Keratinocyte (primary cell): ENCODE data around the gene FNDC3B. TPM values are rescaled to one million over a fixed set of nuclear protein-coding genes. Genes with fewer than 3 reads are reported as not detected.

Experiments
- DNase-seq: peaks from one replicate; pipeline ENCODE4 v3.0.0-alpha.2; 2011; ENCODE audit warnings: low read depth, missing footprints, low spot score
- FAIRE-seq: peaks from 2 replicates; lab custom pipeline; 2011; peaks lifted over from hg19 to GRCh38; lab: Jason Lieb, UNC
- H2AFZ ChIP-seq: 2 replicates; pipeline ENCODE4 v1.6.0; 2012; ENCODE audit warnings: low read length, control low read depth, inconsistent platforms; ENCODE audit not compliant: control insufficient read depth
- H3K27ac ChIP-seq: 2 replicates; pipeline ENCODE4 v1.5.1; 2011; ENCODE audit warnings: low read length; ENCODE audit not compliant: control insufficient read depth, insufficient read depth
- H3K27me3 ChIP-seq: 3 replicates; pipeline ENCODE4 v1.6.0; 2011; ENCODE audit warnings: low read length; ENCODE audit not compliant: control insufficient read depth, insufficient read depth; ENCODE audit errors: extremely low read depth
- H3K36me3 ChIP-seq, 2 experiments: 2 replicates in 1 of 2; 3 replicates in 1 of 2; pipeline ENCODE4 v1.5.1; 2011; ENCODE audit warnings: low read length in 2 of 2, mild to moderate bottlenecking in 1 of 2; ENCODE audit not compliant: control insufficient read depth in 2 of 2, insufficient read depth in 2 of 2; ENCODE audit errors: extremely low read depth in 1 of 2
- H3K4me1 ChIP-seq: 3 replicates; pipeline ENCODE4 v1.5.1; 2011; ENCODE audit warnings: low read length; ENCODE audit not compliant: control insufficient read depth, insufficient read depth; ENCODE audit errors: extremely low read depth
- H3K4me2 ChIP-seq: 3 replicates; pipeline ENCODE4 v1.6.0; 2011; ENCODE audit warnings: low read depth, low read length; ENCODE audit not compliant: control insufficient read depth, insufficient read depth; ENCODE audit errors: extremely low read depth
- H3K4me3 ChIP-seq, 3 experiments: fragments of 200-600 bp in 1 of 3; sonication (generic) in 1 of 3; 2 replicates in 2 of 3; 3 replicates in 1 of 3; pipeline ENCODE4 v1.5.1; 2011 to 2016; ENCODE audit warnings: low read length in 3 of 3, mild to moderate bottlenecking in 3 of 3, control low read depth in 2 of 3, inconsistent platforms in 1 of 3, low read depth in 1 of 3, mixed read lengths in 1 of 3, mixed run types in 1 of 3, moderate library complexity in 1 of 3; ENCODE audit not compliant: control insufficient read depth in 2 of 3, insufficient read depth in 2 of 3; ENCODE audit errors: extremely low read depth in 1 of 3
- H3K79me2 ChIP-seq: 2 replicates; pipeline ENCODE4 v1.6.0; 2012; ENCODE audit warnings: low read length; ENCODE audit not compliant: control insufficient read depth, insufficient read depth
- H3K9ac ChIP-seq: 3 replicates; pipeline ENCODE4 v1.6.0; 2011; ENCODE audit warnings: low read length; ENCODE audit not compliant: control insufficient read depth, insufficient read depth; ENCODE audit errors: extremely low read depth
- H3K9me1 ChIP-seq: 3 replicates; pipeline ENCODE4 v1.6.0; 2011; ENCODE audit warnings: low read length; ENCODE audit not compliant: control insufficient read depth, insufficient read depth; ENCODE audit errors: extremely low read depth
- H3K9me3 ChIP-seq: 2 replicates; pipeline ENCODE4 v1.5.1; 2012; ENCODE audit warnings: low read depth, low read length; ENCODE audit not compliant: control insufficient read depth
- H4K20me1 ChIP-seq: 3 replicates; pipeline ENCODE4 v1.6.0; 2011; ENCODE audit warnings: low read length; ENCODE audit not compliant: control insufficient read depth, insufficient read depth; ENCODE audit errors: extremely low read depth
- EZH2 ChIP-seq: IDR thresholded peaks from one replicate; pipeline ENCODE4 v1.6.1; 2012; ENCODE audit warnings: inconsistent platforms, mild to moderate bottlenecking, low read length, moderate library complexity
- dilution Hi-C: fragments of 300-500 bp; cut with MboI; formaldehyde crosslinking; loops from one replicate; pipeline ENCODE4 v1.7.0; 2020; ENCODE audit warnings: low sequenced_read_pairs; ENCODE audit not compliant: extremely low pct_ligation_motif_present
- polyA plus RNA-seq, 5 experiments: library from polyadenylated mRNA; depleted of rRNA in 3 of 5; stranded (reverse) in 3 of 5; stranded (forward) in 1 of 5; unstranded in 1 of 5; fragments of >200 nt; gene quantifications; 1 replicate in 1 of 5; 2 replicates in 3 of 5; 3 replicates in 1 of 5; pipeline versions ENCODE4 v1.2.1 to v1.2.3, GENCODE V29; 2011 to 2012; ENCODE audit warnings: missing spikeins in 2 of 5, low read depth in 1 of 5, low replicate concordance in 1 of 5
- TF ChIP-seq, protein P1 (sequence below), 3 experiments: IDR thresholded peaks in 1 of 3; conservative IDR thresholded peaks in 1 of 3; optimal IDR thresholded peaks in 1 of 3; 2 replicates in 2 of 3; 3 replicates in 1 of 3; pipeline versions ENCODE3 to v1.5.1; 2011; ENCODE audit warnings: low read length in 3 of 3, mild to moderate bottlenecking in 3 of 3, moderate library complexity in 2 of 3, control low read depth in 1 of 3, inconsistent platforms in 1 of 3; ENCODE audit not compliant: insufficient read depth in 2 of 3; ENCODE audit errors: extremely low read depth in 1 of 3

FNDC3B gene
- polyA plus RNA-seq, 1 donor (not counting 4 experiments of a cell fraction or from before 2014, with no cell fraction given) = 31.4 TPM

DNA sequence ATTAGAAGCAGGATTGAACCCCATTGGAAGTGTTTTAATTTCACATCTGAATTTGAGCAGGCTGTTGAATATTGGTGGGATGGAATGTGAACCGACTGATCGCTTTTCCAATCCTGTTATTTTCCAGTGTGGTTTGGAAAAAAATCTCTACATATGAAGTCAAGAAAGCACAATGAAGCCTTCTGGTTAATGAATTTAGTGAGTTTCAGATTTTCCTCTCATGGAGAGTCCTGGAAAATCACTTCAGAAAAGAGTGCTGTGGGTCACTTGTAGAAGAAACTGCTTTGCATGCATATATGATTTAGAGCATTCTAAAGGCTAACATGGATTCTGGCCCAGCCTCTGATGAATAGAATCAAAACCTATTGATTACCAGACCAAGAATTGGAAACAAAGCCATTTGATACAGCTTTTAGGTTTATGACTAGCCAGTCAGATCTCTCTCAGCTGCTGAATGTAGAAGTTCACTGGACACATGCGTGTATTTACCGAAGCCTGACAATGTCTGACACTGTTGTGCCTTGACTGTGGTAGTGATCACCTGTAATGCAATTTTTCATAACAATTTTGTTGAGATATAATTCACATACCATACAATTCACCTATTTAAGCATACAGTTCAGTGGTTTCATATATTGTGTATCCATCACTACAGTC is 121.9 kb downstream of the FNDC3B start:
- Histone ChIP-seq H3K27ac (no peak overlapping the region), H3K27me3 (no peaks in the 10 kb centered on the region), H3K9ac (no peak overlapping the region), H3K79me2 (peaks cover 79% of the 10 kb centered on the region), H4K20me1 (no peaks in the 10 kb centered on the region), H3K9me3 (no peaks in the 10 kb centered on the region), H2AFZ (no peak overlapping the region), H3K4me1 (peaks cover 25% of the 10 kb centered on the region), H3K4me3 (no peak overlapping the region), H3K36me3 (no peaks in the 10 kb centered on the region), H3K9me1 (no peaks in the 10 kb centered on the region), H3K4me2 (no peak overlapping the region)
- dilution Hi-C loops = no loop called here
- no peak for TF ChIP-seq EZH2
- TF ChIP-seq, protein P1, sequence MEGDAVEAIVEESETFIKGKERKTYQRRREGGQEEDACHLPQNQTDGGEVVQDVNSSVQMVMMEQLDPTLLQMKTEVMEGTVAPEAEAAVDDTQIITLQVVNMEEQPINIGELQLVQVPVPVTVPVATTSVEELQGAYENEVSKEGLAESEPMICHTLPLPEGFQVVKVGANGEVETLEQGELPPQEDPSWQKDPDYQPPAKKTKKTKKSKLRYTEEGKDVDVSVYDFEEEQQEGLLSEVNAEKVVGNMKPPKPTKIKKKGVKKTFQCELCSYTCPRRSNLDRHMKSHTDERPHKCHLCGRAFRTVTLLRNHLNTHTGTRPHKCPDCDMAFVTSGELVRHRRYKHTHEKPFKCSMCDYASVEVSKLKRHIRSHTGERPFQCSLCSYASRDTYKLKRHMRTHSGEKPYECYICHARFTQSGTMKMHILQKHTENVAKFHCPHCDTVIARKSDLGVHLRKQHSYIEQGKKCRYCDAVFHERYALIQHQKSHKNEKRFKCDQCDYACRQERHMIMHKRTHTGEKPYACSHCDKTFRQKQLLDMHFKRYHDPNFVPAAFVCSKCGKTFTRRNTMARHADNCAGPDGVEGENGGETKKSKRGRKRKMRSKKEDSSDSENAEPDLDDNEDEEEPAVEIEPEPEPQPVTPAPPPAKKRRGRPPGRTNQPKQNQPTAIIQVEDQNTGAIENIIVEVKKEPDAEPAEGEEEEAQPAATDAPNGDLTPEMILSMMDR (optimal IDR thresholded peaks at IDR 0.05 in 1 of 3, IDR thresholded peaks at IDR 0.05 in 1 of 3, conservative IDR thresholded peaks at IDR 0.05 in 1 of 3; ENCODE audit: extremely low read depth in 1 of 3, insufficient read depth in 2 of 3, low read length in 3 of 3) = no peak
- DNase-seq (no peak), FAIRE-seq (no peak)

DNA sequence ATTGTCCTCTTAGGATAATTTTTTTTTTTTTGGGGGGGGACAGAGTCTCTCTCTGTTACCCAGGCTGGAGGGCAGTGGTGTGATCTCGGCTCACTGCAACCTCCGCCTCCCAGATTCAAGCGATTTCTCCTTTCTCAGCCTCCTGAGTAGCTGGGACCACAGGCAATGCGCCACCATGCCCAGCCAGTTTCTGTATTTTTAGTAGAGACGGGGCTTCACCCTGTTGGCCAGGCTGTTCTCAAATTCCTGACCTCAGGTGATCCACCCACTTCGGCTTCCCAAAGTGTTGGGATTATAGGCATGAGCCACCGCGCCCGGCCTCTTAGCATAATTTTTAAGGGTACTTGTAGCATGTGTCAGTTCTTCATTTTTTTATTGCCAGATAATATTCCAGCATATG is 122.6 kb downstream of the FNDC3B start:
- TF ChIP-seq EZH2 = no peak
- TF ChIP-seq, protein P1 (optimal IDR thresholded peaks at IDR 0.05 in 1 of 3, IDR thresholded peaks at IDR 0.05 in 1 of 3, conservative IDR thresholded peaks at IDR 0.05 in 1 of 3; ENCODE audit: extremely low read depth in 1 of 3, insufficient read depth in 2 of 3, low read length in 3 of 3) = no peak
- Histone ChIP-seq H3K27me3 (no peaks in the 10 kb centered on the region), H3K4me3 (no peak overlapping the region), H3K4me1 (peaks cover 18% of the 10 kb centered on the region), H4K20me1 (no peaks in the 10 kb centered on the region), H3K79me2 (peaks cover 81% of the 10 kb centered on the region), H2AFZ (no peak overlapping the region), H3K4me2 (no peak overlapping the region), H3K9ac (no peak overlapping the region), H3K36me3 (no peaks in the 10 kb centered on the region), H3K27ac (no peak overlapping the region), H3K9me3 (no peaks in the 10 kb centered on the region), H3K9me1 (no peaks in the 10 kb centered on the region)
- DNase-seq (no peak), FAIRE-seq (no peak)
- dilution Hi-C loops = no loop called here
